Caco-2 (cell line): ENCODE data around the gene VWA1. TPM values are rescaled to one million over a fixed set of nuclear protein-coding genes. Genes with fewer than 3 reads are reported as not detected.
"Not testable (repeated sequence)": the region's sequence is repeated elsewhere in the genome, so short reads cannot be mapped to it uniquely, and the experiment has no call there.

Experiments
- BruUV-seq: library from RNA; stranded (reverse); fragments of 400-500 nt; replicated peaks from 2 replicates; lab custom pipeline; 2021; lab: Mats Ljungman, UMichigan
- CTCF ChIA-PET: fragments of 300-600 bp; sonication (Branson Sonifier 250); formaldehyde crosslinking; loops from one replicate; lab custom pipeline; 2022; ENCODE audit warnings: antibody characterized with exemption; lab: Charles Lee
- POLR2A ChIA-PET: fragments of 300-600 bp; sonication (Branson Sonifier 250); formaldehyde crosslinking; loops from one replicate; lab custom pipeline; 2022; ENCODE audit warnings: antibody characterized with exemption; lab: Charles Lee
- DNase-seq, 2 experiments: peaks; one replicate each; pipeline versions ENCODE4 v3.0.0 to v3.0.0-alpha.2; 2020 to 2022
- H3K27me3 ChIP-seq: replicated peaks from 2 replicates; pipeline ENCODE4 v1.6.0; 2011; ENCODE audit warnings: low read length; ENCODE audit not compliant: control insufficient read depth, insufficient read depth
- H3K36me3 ChIP-seq: 2 replicates; pipeline ENCODE4 v1.5.1; 2011; ENCODE audit warnings: low read length; ENCODE audit not compliant: control insufficient read depth, insufficient read depth
- H3K4me1 ChIP-seq: fragments of 250-450 bp; sonication (Bioruptor Pico); 2 replicates; pipeline ENCODE4 v1.5.1; 2020; ENCODE audit warnings: mild to moderate bottlenecking
- H3K4me3 ChIP-seq: 2 replicates; pipeline ENCODE4 v1.5.1; 2011; ENCODE audit warnings: low read depth, mild to moderate bottlenecking, control low read depth, low read length
- H3K9me3 ChIP-seq: fragments of 250-450 bp; sonication (Bioruptor Pico); 2 replicates; pipeline ENCODE4 v1.5.1; 2020; ENCODE audit warnings: mild to moderate bottlenecking, moderate library complexity
- H3K27ac Mint-ChIP-seq: one replicate; pipeline ENCODE4 v1.8.0; 2022; ENCODE audit warnings: mixed read lengths; ENCODE audit not compliant: unreplicated experiment
- H3K27me3 Mint-ChIP-seq: one replicate; pipeline ENCODE4 v1.8.0; 2022; ENCODE audit warnings: mixed read lengths; ENCODE audit not compliant: insufficient read depth, unreplicated experiment
- H3K36me3 Mint-ChIP-seq: one replicate; pipeline ENCODE4 v1.8.0; 2022; ENCODE audit warnings: mild to moderate bottlenecking, mixed read lengths; ENCODE audit not compliant: insufficient read depth, unreplicated experiment
- H3K4me1 Mint-ChIP-seq: one replicate; pipeline ENCODE4 v1.8.0; 2022; ENCODE audit warnings: low read depth, mixed read lengths; ENCODE audit not compliant: unreplicated experiment
- H3K4me3 Mint-ChIP-seq: one replicate; pipeline ENCODE4 v1.8.0; 2022; ENCODE audit warnings: mild to moderate bottlenecking, moderate library complexity, mixed read lengths; ENCODE audit not compliant: unreplicated experiment
- H3K9me3 Mint-ChIP-seq: one replicate; pipeline ENCODE4 v1.8.0; 2022; ENCODE audit warnings: mixed read lengths; ENCODE audit not compliant: unreplicated experiment
- intact Hi-C: fragments of 100-400 bp; cut with micrococcal nuclease; formaldehyde crosslinking; loops from one replicate; pipeline ENCODE4 v1.10.0; 2022; ENCODE audit not compliant: unreplicated experiment
- total RNA-seq: library from RNA; stranded (reverse); gene quantifications from 2 replicates; pipeline ENCODE4 v1.2.3, GENCODE V29; 2022
- TF ChIP-seq, protein P1 (sequence below), 2 experiments: fragments of 200-600 bp in 1 of 2; IDR thresholded peaks; 1 replicate in 1 of 2; 2 replicates in 1 of 2; pipeline versions ENCODE4 v1.5.1 to v1.8.0; 2011 to 2022; ENCODE audit warnings: antibody characterized with exemption in 1 of 2, control low read depth in 1 of 2, inconsistent platforms in 1 of 2, low read depth in 1 of 2, low read length in 1 of 2, mild to moderate bottlenecking in 1 of 2, moderate library complexity in 1 of 2; ENCODE audit not compliant: insufficient read depth in 1 of 2, severe bottlenecking in 1 of 2, unreplicated experiment in 1 of 2

Gene VWA1
- total RNA-seq, 1 experiment from 2014 or later, result 74.7 TPM

DNA sequence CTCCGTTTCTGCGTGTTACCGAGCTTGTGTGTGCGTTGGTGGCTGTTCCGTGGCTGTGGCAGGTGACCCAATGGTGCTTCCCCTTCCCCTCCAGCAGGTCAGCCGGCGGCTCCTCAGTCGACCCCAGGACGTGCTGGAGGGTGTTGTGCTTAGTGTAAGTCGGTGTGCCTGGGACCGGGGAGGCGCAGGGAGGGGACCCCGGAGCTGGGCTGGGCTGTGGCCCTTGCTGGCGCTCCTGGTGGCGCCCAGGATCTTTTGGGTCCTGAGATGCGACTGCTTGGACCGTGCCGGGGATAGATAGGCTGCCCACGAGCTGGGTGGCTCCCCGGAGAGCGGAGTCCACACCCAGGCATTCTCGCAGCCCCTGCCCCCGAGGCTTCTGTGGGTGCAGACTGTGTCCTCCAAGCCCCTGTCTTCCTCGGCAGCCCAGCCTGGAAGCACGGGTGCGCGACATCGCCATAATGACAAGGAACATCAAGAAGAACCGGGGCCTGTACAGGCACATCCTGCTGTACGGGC lies 19.9 kb downstream of the VWA1 start:
- H3K4me3 ChIP-seq, result no peak overlapping the region
- no peaks in the 10 kb centered on the region for H3K4me1 Mint-ChIP-seq
- intact Hi-C loops, result no loop called here
- no peak for DNase-seq
- H3K36me3 Mint-ChIP-seq, result no peaks in the 10 kb centered on the region
- H3K9me3 Mint-ChIP-seq, result no peaks in the 10 kb centered on the region
- ChIA-PET CTCF (no interaction called here), POLR2A (no interaction called here)
- H3K27me3 ChIP-seq, result no peaks in the 10 kb centered on the region
- H3K4me1 ChIP-seq, result no peaks in the 10 kb centered on the region
- H3K36me3 ChIP-seq, result no peaks in the 10 kb centered on the region
- H3K27ac Mint-ChIP-seq, result no peak overlapping the region
- H3K27me3 Mint-ChIP-seq, result no peaks in the 10 kb centered on the region
- no peaks in the 10 kb centered on the region for H3K9me3 ChIP-seq
- no TSS peak for BruUV-seq
- TF ChIP-seq, protein P1, sequence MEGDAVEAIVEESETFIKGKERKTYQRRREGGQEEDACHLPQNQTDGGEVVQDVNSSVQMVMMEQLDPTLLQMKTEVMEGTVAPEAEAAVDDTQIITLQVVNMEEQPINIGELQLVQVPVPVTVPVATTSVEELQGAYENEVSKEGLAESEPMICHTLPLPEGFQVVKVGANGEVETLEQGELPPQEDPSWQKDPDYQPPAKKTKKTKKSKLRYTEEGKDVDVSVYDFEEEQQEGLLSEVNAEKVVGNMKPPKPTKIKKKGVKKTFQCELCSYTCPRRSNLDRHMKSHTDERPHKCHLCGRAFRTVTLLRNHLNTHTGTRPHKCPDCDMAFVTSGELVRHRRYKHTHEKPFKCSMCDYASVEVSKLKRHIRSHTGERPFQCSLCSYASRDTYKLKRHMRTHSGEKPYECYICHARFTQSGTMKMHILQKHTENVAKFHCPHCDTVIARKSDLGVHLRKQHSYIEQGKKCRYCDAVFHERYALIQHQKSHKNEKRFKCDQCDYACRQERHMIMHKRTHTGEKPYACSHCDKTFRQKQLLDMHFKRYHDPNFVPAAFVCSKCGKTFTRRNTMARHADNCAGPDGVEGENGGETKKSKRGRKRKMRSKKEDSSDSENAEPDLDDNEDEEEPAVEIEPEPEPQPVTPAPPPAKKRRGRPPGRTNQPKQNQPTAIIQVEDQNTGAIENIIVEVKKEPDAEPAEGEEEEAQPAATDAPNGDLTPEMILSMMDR (IDR thresholded peaks at IDR 0.05; ENCODE audit: insufficient read depth in 1 of 2, low read depth in 1 of 2, low read length in 1 of 2, severe bottlenecking in 1 of 2, unreplicated experiment in 1 of 2), result no peak
- no peak overlapping the region for H3K4me3 Mint-ChIP-seq

DNA sequence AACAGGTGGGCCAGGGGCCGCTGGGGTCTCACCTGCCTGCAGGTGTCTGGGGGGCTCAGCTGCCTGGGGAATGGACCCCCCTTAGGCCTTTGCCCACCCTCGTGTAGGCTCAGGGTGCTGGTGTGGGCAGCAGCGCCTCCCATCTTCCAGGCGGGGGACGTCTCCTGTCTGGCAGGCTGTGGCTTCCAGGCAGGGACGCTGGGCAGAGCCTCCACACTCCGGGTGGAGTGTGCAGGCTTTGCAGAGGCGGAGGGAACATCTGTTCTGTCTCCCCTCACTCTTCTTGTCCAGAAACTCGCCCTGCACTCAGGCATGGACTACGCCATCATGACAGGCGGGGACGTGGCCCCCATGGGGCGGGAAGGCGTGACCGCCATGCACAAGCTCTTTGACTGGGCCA lies 20.4 kb downstream of the VWA1 start:
- H3K9me3 Mint-ChIP-seq, DNase-seq, H3K36me3 Mint-ChIP-seq, H3K27me3 Mint-ChIP-seq, H3K9me3 ChIP-seq, H3K36me3 ChIP-seq, POLR2A ChIA-PET, intact Hi-C loops, CTCF ChIA-PET, H3K4me3 ChIP-seq, BruUV-seq, H3K4me1 ChIP-seq, H3K27ac Mint-ChIP-seq, H3K27me3 ChIP-seq, H3K4me3 Mint-ChIP-seq, H3K4me1 Mint-ChIP-seq: not testable (repeated sequence)

DNA sequence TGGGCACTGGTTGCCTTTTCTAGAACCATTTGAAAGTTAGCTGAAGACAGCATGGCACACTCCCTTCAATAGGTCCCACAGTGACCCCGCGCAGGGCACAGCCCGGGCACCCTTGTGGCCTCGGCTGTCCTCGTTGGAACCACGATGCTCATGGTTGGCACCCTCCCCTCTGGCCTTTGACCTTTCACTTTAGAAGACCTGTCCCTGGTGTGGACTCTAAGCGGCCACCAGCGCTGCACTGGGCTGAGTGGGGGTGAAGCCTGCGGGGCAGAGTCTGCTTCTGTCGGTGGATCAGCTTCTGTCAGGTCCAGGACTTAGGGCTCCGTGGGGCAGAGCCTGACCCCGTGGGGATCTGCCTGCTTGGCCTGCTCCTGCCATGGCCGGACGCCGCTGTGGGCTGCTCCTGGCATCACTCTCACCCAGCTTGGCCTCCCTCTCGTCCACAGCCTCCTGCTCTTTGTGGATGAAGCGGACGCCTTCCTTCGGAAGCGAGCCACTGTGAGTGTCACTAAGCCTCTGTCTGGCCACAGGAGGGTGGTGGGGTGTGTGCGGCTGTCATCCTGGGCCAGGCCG lies 21.3 kb downstream of the VWA1 start:
- H3K27me3 ChIP-seq, H3K4me3 Mint-ChIP-seq, H3K4me1 ChIP-seq, intact Hi-C loops, POLR2A ChIA-PET, BruUV-seq, H3K9me3 ChIP-seq, H3K4me1 Mint-ChIP-seq, H3K36me3 Mint-ChIP-seq, H3K36me3 ChIP-seq, H3K9me3 Mint-ChIP-seq, CTCF ChIA-PET, H3K4me3 ChIP-seq, H3K27me3 Mint-ChIP-seq, H3K27ac Mint-ChIP-seq, DNase-seq: not testable (repeated sequence)

DNA sequence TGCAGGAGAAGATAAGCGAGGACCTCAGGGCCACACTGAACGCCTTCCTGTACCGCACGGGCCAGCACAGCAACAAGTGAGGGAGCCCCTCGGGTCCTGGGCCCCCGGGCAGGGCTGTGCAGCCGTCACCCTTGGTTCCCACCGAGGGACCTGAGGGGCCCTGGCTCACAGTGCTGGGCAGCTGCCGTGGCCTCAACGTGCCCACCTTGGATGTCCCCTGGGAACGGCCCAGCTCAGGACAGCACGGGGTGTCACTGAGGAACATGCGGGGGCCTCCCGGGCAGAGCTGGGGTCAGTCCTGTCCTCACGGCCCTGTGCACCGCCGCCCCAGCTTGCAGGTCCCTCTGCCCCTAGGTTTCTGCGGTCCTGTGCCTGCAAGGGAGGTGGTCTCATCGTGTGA lies 23.7 kb downstream of the VWA1 start:
- H3K27me3 Mint-ChIP-seq, BruUV-seq, DNase-seq, H3K27me3 ChIP-seq, H3K4me1 Mint-ChIP-seq, H3K9me3 Mint-ChIP-seq, H3K36me3 ChIP-seq, intact Hi-C loops, H3K4me3 Mint-ChIP-seq, CTCF ChIA-PET, H3K4me1 ChIP-seq, H3K4me3 ChIP-seq, POLR2A ChIA-PET, H3K27ac Mint-ChIP-seq, H3K36me3 Mint-ChIP-seq, H3K9me3 ChIP-seq: not testable (repeated sequence)

DNA sequence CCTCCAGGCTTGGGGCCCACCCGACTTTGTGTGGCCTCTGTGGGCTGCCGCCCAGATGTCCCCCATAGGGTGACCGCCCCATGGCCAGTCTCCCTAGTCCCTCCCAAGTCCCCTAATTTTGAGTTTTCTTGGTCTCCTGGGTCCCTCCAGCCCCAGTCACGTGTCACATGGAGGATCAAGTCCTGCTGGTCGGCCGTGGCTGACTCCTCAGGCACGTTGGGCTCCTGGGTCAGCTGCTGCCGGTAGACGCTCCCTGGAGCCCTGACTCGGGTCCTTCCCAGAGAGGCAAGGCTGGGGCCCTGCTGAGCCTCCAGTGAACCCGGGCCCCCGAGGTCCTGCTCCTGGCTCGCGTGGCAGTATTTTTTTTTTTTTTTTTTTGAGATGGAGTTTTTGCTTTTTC lies 24.2 kb downstream of the VWA1 start:
- H3K4me3 ChIP-seq, H3K4me1 ChIP-seq, POLR2A ChIA-PET, H3K36me3 Mint-ChIP-seq, DNase-seq, H3K9me3 ChIP-seq, H3K4me3 Mint-ChIP-seq, H3K36me3 ChIP-seq, H3K9me3 Mint-ChIP-seq, H3K4me1 Mint-ChIP-seq, H3K27me3 Mint-ChIP-seq, intact Hi-C loops, BruUV-seq, H3K27me3 ChIP-seq, H3K27ac Mint-ChIP-seq, CTCF ChIA-PET: not testable (repeated sequence)
